HEK293 (cell line): ENCODE measurements around the gene HCFC1.

Source experiments
- CTCF ChIA-PET: fragments of 350-600 bp; formaldehyde crosslinking; extraction: SDS; loops from one replicate; lab custom pipeline; 2021; ENCODE audit warnings: antibody characterized with exemption; lab: Yijun Ruan, JAX
- POLR2A ChIA-PET: fragments of 300-600 bp; formaldehyde crosslinking; extraction: SDS; loops from one replicate; lab custom pipeline; 2020; ENCODE audit warnings: antibody characterized with exemption, inconsistent platforms; lab: Yijun Ruan, JAX
- H3K27ac ChIP-seq: fragments of 200-500 bp; sonication (Bioruptor generic); 2 replicates; pipeline ENCODE4 v1.5.1; 2014; ENCODE audit warnings: low read depth, low read length, control low read depth, inconsistent platforms; ENCODE audit errors: extremely low read depth
- H3K36me3 ChIP-seq, 2 experiments: fragments of 200-500 bp in 1 of 2; sonication (Bioruptor generic) in 1 of 2; 1 replicate in 1 of 2; 2 replicates in 1 of 2; pipeline ENCODE4 v1.5.1; 2014 to 2017; ENCODE audit warnings: inconsistent platforms in 2 of 2, low read length in 2 of 2; ENCODE audit not compliant: control insufficient read depth in 2 of 2, insufficient read depth in 1 of 2
- H3K4me1 ChIP-seq: fragments of 200-500 bp; sonication (Bioruptor generic); 2 replicates; pipeline ENCODE4 v1.5.1; 2014; ENCODE audit warnings: mild to moderate bottlenecking, low read length, inconsistent platforms; ENCODE audit not compliant: control insufficient read depth, insufficient read depth
- H3K4me3 ChIP-seq: 2 replicates; pipeline ENCODE4 v1.5.1; 2011; ENCODE audit warnings: low read depth, mild to moderate bottlenecking, control low read depth, low read length, moderate library complexity
- H3K9me3 ChIP-seq: fragments of 200-500 bp; sonication (Bioruptor generic); 2 replicates; pipeline ENCODE4 v1.5.1; 2014; ENCODE audit warnings: low read depth, low read length, inconsistent platforms; ENCODE audit not compliant: control insufficient read depth, insufficient read depth
- GLIS1 ChIP-seq: fragments of 450-650 bp; formaldehyde crosslinking; IDR thresholded peaks from 2 replicates; pipeline ENCODE4 v1.5.1; 2016; ENCODE audit warnings: missing biosample characterization, missing genetic modification characterization
- KLF7 ChIP-seq: fragments of 450-650 bp; formaldehyde crosslinking; IDR thresholded peaks from 2 replicates; pipeline ENCODE4 v1.5.1; 2016; ENCODE audit warnings: missing biosample characterization, missing genetic modification characterization, borderline replicate concordance
- PRDM1 ChIP-seq: fragments of 450-650 bp; formaldehyde crosslinking; IDR thresholded peaks from 2 replicates; pipeline ENCODE4; 2016; ENCODE audit warnings: missing biosample characterization, missing genetic modification characterization
- REPIN1 ChIP-seq: fragments of 450-650 bp; formaldehyde crosslinking; IDR thresholded peaks from 2 replicates; pipeline ENCODE4 v1.5.1; 2017; ENCODE audit warnings: missing biosample characterization, missing genetic modification characterization, low read depth
- REST ChIP-seq: fragments of 450-650 bp; formaldehyde crosslinking; IDR thresholded peaks from 2 replicates; pipeline ENCODE4 v1.5.1; 2016; ENCODE audit warnings: missing biosample characterization, missing genetic modification characterization
- SALL2 ChIP-seq: fragments of 450-650 bp; formaldehyde crosslinking; IDR thresholded peaks from 2 replicates; pipeline ENCODE4 v1.5.0; 2017; ENCODE audit warnings: missing biosample characterization, mild to moderate bottlenecking, missing genetic modification characterization, borderline replicate concordance
- SCRT1 ChIP-seq: fragments of 450-650 bp; formaldehyde crosslinking; IDR thresholded peaks from 2 replicates; pipeline ENCODE4 v1.5.1; 2016; ENCODE audit warnings: missing biosample characterization, missing genetic modification characterization, borderline replicate concordance
- TSHZ1 ChIP-seq: fragments of 450-650 bp; formaldehyde crosslinking; IDR thresholded peaks from 2 replicates; pipeline ENCODE4 v1.5.1; 2016; ENCODE audit warnings: missing biosample characterization, missing genetic modification characterization, borderline replicate concordance
- ZBTB44 ChIP-seq: fragments of 450-650 bp; IDR thresholded peaks from 2 replicates; pipeline ENCODE4 v1.5.1; 2018; ENCODE audit warnings: missing biosample characterization, mild to moderate bottlenecking, missing genetic modification characterization
- ZBTB6 ChIP-seq: fragments of 450-650 bp; formaldehyde crosslinking; IDR thresholded peaks from 2 replicates; pipeline ENCODE4 v1.5.1; 2017; ENCODE audit warnings: missing biosample characterization, missing genetic modification characterization
- ZBTB7A ChIP-seq: fragments of 450-650 bp; formaldehyde crosslinking; IDR thresholded peaks from 2 replicates; pipeline ENCODE4 v1.5.1; 2016; ENCODE audit warnings: low read depth, missing biosample characterization, missing genetic modification characterization
- ZEB2 ChIP-seq: fragments of 450-650 bp; formaldehyde crosslinking; IDR thresholded peaks from 2 replicates; pipeline ENCODE4 v1.5.1; 2016; ENCODE audit warnings: missing biosample characterization, missing genetic modification characterization
- ZFP41 ChIP-seq: fragments of 450-650 bp; formaldehyde crosslinking; IDR thresholded peaks from 2 replicates; pipeline ENCODE4 v1.5.1; 2016; ENCODE audit warnings: missing biosample characterization, missing genetic modification characterization, borderline replicate concordance
- ZNF157 ChIP-seq: fragments of 450-650 bp; formaldehyde crosslinking; IDR thresholded peaks from 2 replicates; pipeline ENCODE4 v1.5.1; 2016; ENCODE audit warnings: missing biosample characterization, missing genetic modification characterization
- ZNF175 ChIP-seq: fragments of 450-650 bp; formaldehyde crosslinking; IDR thresholded peaks from 2 replicates; pipeline ENCODE4 v1.5.1; 2016; ENCODE audit warnings: missing biosample characterization, missing genetic modification characterization
- ZNF280C ChIP-seq: fragments of 450-650 bp; formaldehyde crosslinking; IDR thresholded peaks from 2 replicates; pipeline ENCODE4 v1.5.1; 2016; ENCODE audit warnings: missing biosample characterization, missing genetic modification characterization
- ZNF311 ChIP-seq: fragments of 450-650 bp; formaldehyde crosslinking; IDR thresholded peaks from 2 replicates; pipeline ENCODE4 v1.5.1; 2017; ENCODE audit warnings: missing biosample characterization, missing genetic modification characterization, borderline replicate concordance
- ZNF426 ChIP-seq: fragments of 450-650 bp; formaldehyde crosslinking; IDR thresholded peaks from 2 replicates; pipeline ENCODE4 v1.5.1; 2017; ENCODE audit warnings: missing biosample characterization, missing genetic modification characterization, mild to moderate bottlenecking, inconsistent platforms, moderate library complexity
- ZNF514 ChIP-seq: fragments of 450-650 bp; formaldehyde crosslinking; IDR thresholded peaks from 2 replicates; pipeline ENCODE4 v1.5.1; 2016; ENCODE audit warnings: missing biosample characterization, missing genetic modification characterization
- ZNF664 ChIP-seq: fragments of 450-650 bp; formaldehyde crosslinking; IDR thresholded peaks from 2 replicates; pipeline ENCODE4 v1.5.1; 2016; ENCODE audit warnings: missing biosample characterization, missing genetic modification characterization
- ZNF777 ChIP-seq: fragments of 450-650 bp; formaldehyde crosslinking; IDR thresholded peaks from 2 replicates; pipeline ENCODE4 v1.5.1; 2017; ENCODE audit warnings: missing biosample characterization, missing genetic modification characterization, borderline replicate concordance
- ZSCAN30 ChIP-seq: fragments of 450-650 bp; IDR thresholded peaks from 2 replicates; pipeline ENCODE4 v1.5.1; 2018; ENCODE audit warnings: missing biosample characterization, mild to moderate bottlenecking, missing genetic modification characterization, moderate library complexity
- TF ChIP-seq, protein P1 (sequence below): fragments of 450-650 bp; formaldehyde crosslinking; IDR thresholded peaks from 2 replicates; pipeline ENCODE4 v1.5.1; 2016; ENCODE audit warnings: missing biosample characterization, missing genetic modification characterization

The HCFC1 gene

DNA sequence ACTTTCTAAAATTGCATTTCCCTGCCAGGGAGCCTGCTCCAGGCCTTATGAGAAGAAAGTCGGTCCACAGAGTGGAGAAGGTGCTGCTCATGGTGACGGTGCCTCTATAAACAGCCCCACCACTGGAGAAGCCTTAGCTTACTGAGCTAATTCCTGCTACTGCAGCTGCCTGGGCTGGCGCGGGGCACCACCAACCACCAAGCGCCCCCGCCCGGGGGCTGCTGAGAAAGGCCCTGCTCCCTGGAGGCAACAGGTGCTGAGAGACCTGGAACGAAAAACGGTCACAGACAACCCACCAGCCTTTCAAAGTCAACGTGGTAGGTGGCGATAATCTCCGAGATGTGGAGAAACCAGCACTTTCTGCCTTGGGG lies 2.9 kb downstream of the HCFC1 start (continued):
- TF ChIP-seq, protein P1, sequence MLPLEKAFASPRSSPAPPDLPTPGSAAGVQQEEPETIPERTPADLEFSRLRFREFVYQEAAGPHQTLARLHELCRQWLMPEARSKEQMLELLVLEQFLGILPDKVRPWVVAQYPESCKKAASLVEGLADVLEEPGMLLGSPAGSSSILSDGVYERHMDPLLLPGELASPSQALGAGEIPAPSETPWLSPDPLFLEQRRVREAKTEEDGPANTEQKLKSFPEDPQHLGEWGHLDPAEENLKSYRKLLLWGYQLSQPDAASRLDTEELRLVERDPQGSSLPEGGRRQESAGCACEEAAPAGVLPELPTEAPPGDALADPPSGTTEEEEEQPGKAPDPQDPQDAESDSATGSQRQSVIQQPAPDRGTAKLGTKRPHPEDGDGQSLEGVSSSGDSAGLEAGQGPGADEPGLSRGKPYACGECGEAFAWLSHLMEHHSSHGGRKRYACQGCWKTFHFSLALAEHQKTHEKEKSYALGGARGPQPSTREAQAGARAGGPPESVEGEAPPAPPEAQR (tag by site-specific recombination) = no peak
- TF ChIP-seq ZNF175 (tag by site-specific recombination) (no peak), ZNF311 (tag by site-specific recombination) (no peak)
- TF ChIP-seq, all 188 proteins: peak for 13

GRCh38 chrX:153968255-153968654 lies 3.4 kb downstream of the HCFC1 start:
- TF ChIP-seq GLIS1 (tag by site-specific recombination) (no peak), ZBTB7A (no peak), ZNF426 (tag by site-specific recombination) (no peak), ZNF664 (no peak), SCRT1 (tag by site-specific recombination) (no peak), ZFP41 (tag by site-specific recombination) (no peak), PRDM1 (tag by site-specific recombination) (no peak), ZNF514 (tag by site-specific recombination) (no peak), TSHZ1 (no peak), ZSCAN30 (tag by site-specific recombination) (no peak), ZNF157 (tag by site-specific recombination) (no peak), KLF7 (tag by site-specific recombination) (no peak), SALL2 (tag by site-specific recombination) (no peak), ZEB2 (tag by site-specific recombination) (no peak), REPIN1 (tag by site-specific recombination) (no peak), ZBTB6 (tag by site-specific recombination) (no peak), REST (no peak), ZBTB44 (tag by site-specific recombination) (no peak), ZNF280C (tag by site-specific recombination) (no peak), ZNF777 (tag by site-specific recombination) (no peak)
- ChIA-PET POLR2A (interaction anchor here (1.1 kb wide), 1 partner anchor 21 kb away, joined by 4 read pairs; no protein-coding TSS in a partner anchor), CTCF (interaction anchor here (0.6 to 7.0 kb wide), 6 partner anchors 15 to 338 kb away, joined by 3 to 65 read pairs (median 4); no protein-coding TSS in a partner anchor)
- Histone ChIP-seq H3K4me1 (peaks cover 6% of the 10 kb centered on the region), H3K9me3 (no peaks in the 10 kb centered on the region), H3K36me3 (peaks cover 5 to 50% of the 10 kb centered on the region in 2 experiments; a peak in 2 of 3 replicates), H3K4me3 (no peak overlapping the region), H3K27ac (no peak overlapping the region; the same call in 1 of the 2 replicates)
